SK-N-SH (cell line): ENCODE measurements around the gene BICD2. TPM values are rescaled to one million over a fixed set of nuclear protein-coding genes. Genes with fewer than 3 reads are reported as not detected.

Experiments
- CTCF ChIA-PET: fragments of 300-600, 350-600 bp; formaldehyde crosslinking; extraction: SDS; loops from one replicate; lab custom pipeline; 2021; lab: Yijun Ruan, JAX
- POLR2A ChIA-PET: fragments of 350-600 bp; sonication (Branson Sonifier 250); formaldehyde crosslinking; extraction: SDS; loops from one replicate; lab custom pipeline; 2020; ENCODE audit warnings: antibody characterized with exemption, inconsistent platforms; lab: Yijun Ruan, JAX
- DNase-seq: peaks from one replicate; pipeline ENCODE4 v3.0.0; 2012
- H2AFZ ChIP-seq: fragments of 200-600 bp; sonication (generic); 2 replicates; pipeline ENCODE4 v1.8.1; 2016; ENCODE audit warnings: antibody characterized with exemption, mild to moderate bottlenecking, low read depth
- H3F3A ChIP-seq: fragments of 200-600 bp; sonication (generic); replicated peaks from 2 replicates; pipeline ENCODE3; 2016; ENCODE audit warnings: antibody characterized with exemption, mild to moderate bottlenecking; ENCODE audit not compliant: insufficient read depth
- H3K27ac ChIP-seq, 2 experiments: fragments of 200-500 bp in 1 of 2; fragments of 200-600 bp in 1 of 2; sonication (Bioruptor generic) in 1 of 2; sonication (generic), shearing (Covaris generic) in 1 of 2; 2 replicates each; pipeline versions ENCODE4 v1.5.1 to v1.6.1; 2014 to 2016; ENCODE audit warnings: low read depth in 2 of 2, inconsistent platforms in 1 of 2, low read length in 1 of 2, mild to moderate bottlenecking in 1 of 2, mixed read lengths in 1 of 2
- H3K27me3 ChIP-seq: fragments of 200-600 bp; sonication (generic), shearing (Covaris generic); 2 replicates; pipeline ENCODE4 v1.6.1; 2016; ENCODE audit warnings: mixed run types; ENCODE audit not compliant: insufficient read depth
- H3K36me3 ChIP-seq, 2 experiments: fragments of 200-500 bp in 1 of 2; fragments of 200-600 bp in 1 of 2; sonication (Bioruptor generic) in 1 of 2; sonication (generic) in 1 of 2; replicated peaks in 1 of 2; 2 replicates each; pipeline versions ENCODE3 to v1.5.1; 2014 to 2016; ENCODE audit warnings: low read length in 1 of 2, mild to moderate bottlenecking in 1 of 2; ENCODE audit not compliant: insufficient read depth in 2 of 2, control insufficient read depth in 1 of 2
- H3K4me1 ChIP-seq, 2 experiments: fragments of 200-500 bp in 1 of 2; fragments of 200-600 bp in 1 of 2; sonication (Bioruptor generic) in 1 of 2; sonication (generic), shearing (Covaris generic) in 1 of 2; 2 replicates each; pipeline versions ENCODE4 v1.5.1 to v1.6.1; 2014 to 2016; ENCODE audit warnings: low read depth in 1 of 2, low read length in 1 of 2, mixed run types in 1 of 2; ENCODE audit not compliant: insufficient read depth in 2 of 2, control insufficient read depth in 1 of 2
- H3K4me2 ChIP-seq: fragments of 200-600 bp; sonication (generic), shearing (Covaris generic); 2 replicates; pipeline ENCODE4 v1.6.1; 2017; ENCODE audit warnings: mixed run types
- H3K4me3 ChIP-seq, 2 experiments: fragments of 200-500 bp in 1 of 2; fragments of 200-600 bp in 1 of 2; sonication (Bioruptor generic) in 1 of 2; sonication (generic), shearing (Covaris generic) in 1 of 2; 2 replicates each; pipeline versions ENCODE4 v1.5.1 to v1.8.1; 2014 to 2016; ENCODE audit warnings: low read depth in 2 of 2, inconsistent platforms in 1 of 2, low read length in 1 of 2, mild to moderate bottlenecking in 1 of 2, mixed read lengths in 1 of 2, moderate library complexity in 1 of 2
- H3K79me2 ChIP-seq: fragments of 200-600 bp; sonication (generic); 2 replicates; pipeline ENCODE4 v1.8.1; 2017; ENCODE audit warnings: mild to moderate bottlenecking; ENCODE audit not compliant: insufficient read depth
- H3K9ac ChIP-seq: fragments of 200-600 bp; sonication (generic); 2 replicates; pipeline ENCODE4 v1.6.1; 2017; ENCODE audit warnings: mixed run types
- H3K9me2 ChIP-seq: fragments of 200-600 bp; sonication (generic); 2 replicates; pipeline ENCODE4 v1.6.1; 2017; ENCODE audit warnings: mixed run types
- H3K9me3 ChIP-seq: fragments of 200-600 bp; sonication (generic); 2 replicates; pipeline ENCODE4 v1.6.1; 2017; ENCODE audit warnings: mixed run types, mild to moderate bottlenecking, moderate library complexity
- H4K20me1 ChIP-seq: fragments of 200-600 bp; sonication (generic); 2 replicates; pipeline ENCODE4 v1.6.1; 2017; ENCODE audit warnings: mild to moderate bottlenecking, mixed run types; ENCODE audit not compliant: insufficient read depth
- EP300 ChIP-seq, 2 experiments: IDR thresholded peaks; 2 replicates each; pipeline versions ENCODE4 v1.4.0 to v1.6.1; 2012; ENCODE audit warnings: borderline replicate concordance in 1 of 2, low read depth in 1 of 2, low read length in 1 of 2
- FOXM1 ChIP-seq: IDR thresholded peaks from 2 replicates; pipeline ENCODE4 v1.4.0; 2012; ENCODE audit warnings: low read depth, mild to moderate bottlenecking
- GABPA ChIP-seq: IDR thresholded peaks from 2 replicates; pipeline ENCODE4 v1.4.0; 2012; ENCODE audit warnings: low read depth, mild to moderate bottlenecking
- GATA2 ChIP-seq: sonication (generic); formaldehyde crosslinking; IDR thresholded peaks from 2 replicates; pipeline ENCODE4 v1.5.0; 2020; ENCODE audit warnings: mild to moderate bottlenecking, missing genetic modification reagents
- MXI1 ChIP-seq: IDR thresholded peaks from 2 replicates; pipeline ENCODE4 v1.6.1; 2012; ENCODE audit warnings: mild to moderate bottlenecking, low read depth, low read length, improper control_type of control experiment
- NFIC ChIP-seq: IDR thresholded peaks from 2 replicates; pipeline ENCODE4 v1.4.0; 2012; ENCODE audit warnings: borderline replicate concordance
- POLR2AphosphoS5 ChIP-seq: IDR thresholded peaks from 2 replicates; pipeline ENCODE4 v1.6.1; 2012; ENCODE audit warnings: low read depth, low read length
- RCOR1 ChIP-seq: fragments of 150-350 bp; IDR thresholded peaks from 2 replicates; pipeline ENCODE4 v1.6.1; 2017; ENCODE audit warnings: antibody characterized with exemption, low read length
- RFX5 ChIP-seq: IDR thresholded peaks from 2 replicates; pipeline ENCODE4 v1.6.1; 2012; ENCODE audit warnings: mild to moderate bottlenecking, improper control_type of control experiment, low read length
- RXRA ChIP-seq: IDR thresholded peaks from 2 replicates; pipeline ENCODE4 v1.4.0; 2012; ENCODE audit warnings: low read depth, mild to moderate bottlenecking, borderline replicate concordance
- SIN3A ChIP-seq: IDR thresholded peaks from 2 replicates; pipeline ENCODE4 v1.6.1; 2012; ENCODE audit warnings: low read depth, mild to moderate bottlenecking, low read length, moderate library complexity, borderline replicate concordance
- TCF12 ChIP-seq: IDR thresholded peaks from 2 replicates; pipeline ENCODE4 v1.4.0; 2012
- YY1 ChIP-seq: IDR thresholded peaks from 2 replicates; pipeline ENCODE4 v1.4.0; 2012; ENCODE audit warnings: low read depth, mild to moderate bottlenecking
- WGBS: methylation state at CpG from one replicate; pipeline ENCODE4 v1.1.6; 2017; ENCODE audit warnings: low lambda C conversion rate; 5-methylcytosine and 5-hydroxymethylcytosine counted together
- polyA plus RNA-seq, 3 experiments: library from polyadenylated mRNA; depleted of rRNA; stranded (reverse); fragments of >200 nt; gene quantifications; 2 replicates each; pipeline ENCODE4 v1.2.3, GENCODE V29; 2012
- TF ChIP-seq, protein P1 (sequence below): fragments of 200-600 bp; sonication (generic); IDR thresholded peaks from 2 replicates; pipeline ENCODE4 v1.6.1; 2017; ENCODE audit warnings: antibody characterized with exemption, mild to moderate bottlenecking, moderate library complexity
- TF ChIP-seq, protein P2 (sequence below): IDR thresholded peaks from 2 replicates; pipeline ENCODE4 v1.4.0; 2012; ENCODE audit warnings: low read depth
- TF ChIP-seq, protein P3 (sequence below): IDR thresholded peaks from 2 replicates; pipeline ENCODE4; 2012
- TF ChIP-seq, protein P4 (sequence below): IDR thresholded peaks from 2 replicates; pipeline ENCODE4 v1.4.0; 2012; ENCODE audit warnings: low read depth, borderline replicate concordance

The BICD2 gene
- polyA plus RNA-seq, 1 of the 3 experiments (the other 2 are of a cell fraction) = 19.6 TPM

DNA sequence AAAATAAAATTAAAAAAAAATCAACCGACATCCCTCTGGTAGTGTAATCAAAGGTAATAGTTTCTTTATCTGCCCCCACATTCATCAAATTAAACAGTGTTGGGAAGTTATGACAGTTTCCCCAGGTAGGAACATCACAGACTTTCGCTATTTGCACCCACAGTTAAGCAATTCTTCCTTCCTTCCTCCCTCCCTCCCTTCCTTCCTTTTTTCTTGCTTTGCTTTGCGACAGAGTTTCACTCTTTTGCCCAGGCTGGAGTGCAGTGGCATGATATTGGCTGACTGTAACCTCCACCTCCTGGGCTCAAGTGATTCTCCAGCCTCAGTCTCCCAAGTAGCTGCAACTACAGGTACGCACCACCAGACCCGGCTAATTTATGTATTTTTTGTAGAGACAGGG lies 10.8 kb upstream of the BICD2 start:
- H3K36me3 ChIP-seq = no peaks in the 10 kb centered on the region
- POLR2A ChIA-PET = no interaction called here
- no peaks in the 10 kb centered on the region for H3K79me2 ChIP-seq
- H3K4me3 ChIP-seq = no peak overlapping the region
- CTCF ChIA-PET = interaction anchor here (0.6 to 1.2 kb wide), 3 partner anchors 16 to 537 kb away, joined by 3 to 5 read pairs (median 3); no protein-coding TSS in a partner anchor
- H3K27me3 ChIP-seq = no peaks in the 10 kb centered on the region
- no peaks in the 10 kb centered on the region for H4K20me1 ChIP-seq
- H3K9me3 ChIP-seq = no peaks in the 10 kb centered on the region
- no peak overlapping the region for H3K4me2 ChIP-seq
- no peaks in the 10 kb centered on the region for H3K9me2 ChIP-seq
- H2AFZ ChIP-seq = no peak overlapping the region
- peaks cover 0 to 3% of the 10 kb centered on the region in 2 experiments; a peak in 1 of 4 replicates for H3K4me1 ChIP-seq
- DNase-seq = no peak
- 71% methylated on average over 5 of the region's 5 CpGs for WGBS
- H3K9ac ChIP-seq = no peak overlapping the region
- no peak overlapping the region for H3K27ac ChIP-seq
- TF ChIP-seq SIN3A (no peak), MXI1 (no peak), EP300 (IDR thresholded peaks at IDR 0.05; ENCODE audit: borderline replicate concordance in 1 of 2, low read depth in 1 of 2, low read length in 1 of 2) (no peak), NFIC (no peak), GABPA (no peak), RCOR1 (no peak), RXRA (no peak), YY1 (no peak), TCF12 (no peak), RFX5 (no peak), GATA2 (CRISPR knock-in tag) (no peak), POLR2AphosphoS5 (no peak), FOXM1 (no peak)
- TF ChIP-seq, protein P1, sequence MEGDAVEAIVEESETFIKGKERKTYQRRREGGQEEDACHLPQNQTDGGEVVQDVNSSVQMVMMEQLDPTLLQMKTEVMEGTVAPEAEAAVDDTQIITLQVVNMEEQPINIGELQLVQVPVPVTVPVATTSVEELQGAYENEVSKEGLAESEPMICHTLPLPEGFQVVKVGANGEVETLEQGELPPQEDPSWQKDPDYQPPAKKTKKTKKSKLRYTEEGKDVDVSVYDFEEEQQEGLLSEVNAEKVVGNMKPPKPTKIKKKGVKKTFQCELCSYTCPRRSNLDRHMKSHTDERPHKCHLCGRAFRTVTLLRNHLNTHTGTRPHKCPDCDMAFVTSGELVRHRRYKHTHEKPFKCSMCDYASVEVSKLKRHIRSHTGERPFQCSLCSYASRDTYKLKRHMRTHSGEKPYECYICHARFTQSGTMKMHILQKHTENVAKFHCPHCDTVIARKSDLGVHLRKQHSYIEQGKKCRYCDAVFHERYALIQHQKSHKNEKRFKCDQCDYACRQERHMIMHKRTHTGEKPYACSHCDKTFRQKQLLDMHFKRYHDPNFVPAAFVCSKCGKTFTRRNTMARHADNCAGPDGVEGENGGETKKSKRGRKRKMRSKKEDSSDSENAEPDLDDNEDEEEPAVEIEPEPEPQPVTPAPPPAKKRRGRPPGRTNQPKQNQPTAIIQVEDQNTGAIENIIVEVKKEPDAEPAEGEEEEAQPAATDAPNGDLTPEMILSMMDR = no peak
- TF ChIP-seq, protein P2, sequence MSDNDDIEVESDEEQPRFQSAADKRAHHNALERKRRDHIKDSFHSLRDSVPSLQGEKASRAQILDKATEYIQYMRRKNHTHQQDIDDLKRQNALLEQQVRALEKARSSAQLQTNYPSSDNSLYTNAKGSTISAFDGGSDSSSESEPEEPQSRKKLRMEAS = no peak
- TF ChIP-seq, protein P3, sequence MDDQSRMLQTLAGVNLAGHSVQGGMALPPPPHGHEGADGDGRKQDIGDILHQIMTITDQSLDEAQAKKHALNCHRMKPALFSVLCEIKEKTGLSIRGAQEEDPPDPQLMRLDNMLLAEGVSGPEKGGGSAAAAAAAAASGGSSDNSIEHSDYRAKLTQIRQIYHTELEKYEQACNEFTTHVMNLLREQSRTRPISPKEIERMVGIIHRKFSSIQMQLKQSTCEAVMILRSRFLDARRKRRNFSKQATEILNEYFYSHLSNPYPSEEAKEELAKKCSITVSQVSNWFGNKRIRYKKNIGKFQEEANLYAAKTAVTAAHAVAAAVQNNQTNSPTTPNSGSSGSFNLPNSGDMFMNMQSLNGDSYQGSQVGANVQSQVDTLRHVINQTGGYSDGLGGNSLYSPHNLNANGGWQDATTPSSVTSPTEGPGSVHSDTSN = no peak
- TF ChIP-seq, protein P4, sequence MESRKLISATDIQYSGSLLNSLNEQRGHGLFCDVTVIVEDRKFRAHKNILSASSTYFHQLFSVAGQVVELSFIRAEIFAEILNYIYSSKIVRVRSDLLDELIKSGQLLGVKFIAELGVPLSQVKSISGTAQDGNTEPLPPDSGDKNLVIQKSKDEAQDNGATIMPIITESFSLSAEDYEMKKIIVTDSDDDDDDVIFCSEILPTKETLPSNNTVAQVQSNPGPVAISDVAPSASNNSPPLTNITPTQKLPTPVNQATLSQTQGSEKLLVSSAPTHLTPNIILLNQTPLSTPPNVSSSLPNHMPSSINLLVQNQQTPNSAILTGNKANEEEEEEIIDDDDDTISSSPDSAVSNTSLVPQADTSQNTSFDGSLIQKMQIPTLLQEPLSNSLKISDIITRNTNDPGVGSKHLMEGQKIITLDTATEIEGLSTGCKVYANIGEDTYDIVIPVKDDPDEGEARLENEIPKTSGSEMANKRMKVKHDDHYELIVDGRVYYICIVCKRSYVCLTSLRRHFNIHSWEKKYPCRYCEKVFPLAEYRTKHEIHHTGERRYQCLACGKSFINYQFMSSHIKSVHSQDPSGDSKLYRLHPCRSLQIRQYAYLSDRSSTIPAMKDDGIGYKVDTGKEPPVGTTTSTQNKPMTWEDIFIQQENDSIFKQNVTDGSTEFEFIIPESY = no peak
- no peaks in the 10 kb centered on the region for H3F3A ChIP-seq
